GM12801 (cell line): ENCODE measurements around the gene NRXN3.

Experiments
- TF ChIP-seq, protein P1 (sequence below): IDR thresholded peaks from one replicate; pipeline ENCODE4 v1.5.1; 2011; ENCODE audit warnings: control low read depth; ENCODE audit not compliant: insufficient read length; ENCODE audit errors: extremely low read depth

NRXN3 gene

DNA sequence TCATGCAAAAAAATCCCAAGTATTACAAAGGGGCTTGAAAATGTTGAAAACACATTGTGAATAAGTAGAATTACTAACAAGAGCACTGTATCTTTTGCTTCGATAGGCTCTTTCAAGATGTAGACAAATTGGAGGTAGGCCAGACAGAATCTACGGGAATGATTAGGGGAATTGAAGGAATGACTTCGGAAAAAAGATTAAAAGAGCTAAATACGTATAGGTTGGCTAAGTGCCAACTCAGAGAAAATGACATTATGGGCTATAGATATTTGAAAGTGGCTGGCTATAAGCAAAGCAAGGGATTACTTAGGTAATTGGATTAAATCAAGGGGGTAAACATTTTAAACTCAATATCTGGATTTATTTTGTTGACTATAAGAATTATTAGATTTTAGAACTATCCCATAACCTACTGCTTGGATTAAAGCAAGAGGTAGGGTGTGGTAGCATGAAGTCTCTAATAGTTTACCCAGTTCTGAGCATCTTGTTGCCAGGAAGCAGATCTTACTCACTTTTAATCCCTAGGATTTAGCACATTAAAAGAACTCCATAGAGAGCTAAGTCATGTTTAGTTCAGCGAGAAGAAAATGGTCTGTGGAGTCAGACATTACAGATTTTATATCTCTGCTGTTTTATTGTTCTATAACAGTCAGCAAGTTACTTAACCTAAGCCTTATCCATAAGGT, 1551.4 kb downstream of the NRXN3 start:
- TF ChIP-seq, protein P1, sequence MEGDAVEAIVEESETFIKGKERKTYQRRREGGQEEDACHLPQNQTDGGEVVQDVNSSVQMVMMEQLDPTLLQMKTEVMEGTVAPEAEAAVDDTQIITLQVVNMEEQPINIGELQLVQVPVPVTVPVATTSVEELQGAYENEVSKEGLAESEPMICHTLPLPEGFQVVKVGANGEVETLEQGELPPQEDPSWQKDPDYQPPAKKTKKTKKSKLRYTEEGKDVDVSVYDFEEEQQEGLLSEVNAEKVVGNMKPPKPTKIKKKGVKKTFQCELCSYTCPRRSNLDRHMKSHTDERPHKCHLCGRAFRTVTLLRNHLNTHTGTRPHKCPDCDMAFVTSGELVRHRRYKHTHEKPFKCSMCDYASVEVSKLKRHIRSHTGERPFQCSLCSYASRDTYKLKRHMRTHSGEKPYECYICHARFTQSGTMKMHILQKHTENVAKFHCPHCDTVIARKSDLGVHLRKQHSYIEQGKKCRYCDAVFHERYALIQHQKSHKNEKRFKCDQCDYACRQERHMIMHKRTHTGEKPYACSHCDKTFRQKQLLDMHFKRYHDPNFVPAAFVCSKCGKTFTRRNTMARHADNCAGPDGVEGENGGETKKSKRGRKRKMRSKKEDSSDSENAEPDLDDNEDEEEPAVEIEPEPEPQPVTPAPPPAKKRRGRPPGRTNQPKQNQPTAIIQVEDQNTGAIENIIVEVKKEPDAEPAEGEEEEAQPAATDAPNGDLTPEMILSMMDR = no peak

DNA sequence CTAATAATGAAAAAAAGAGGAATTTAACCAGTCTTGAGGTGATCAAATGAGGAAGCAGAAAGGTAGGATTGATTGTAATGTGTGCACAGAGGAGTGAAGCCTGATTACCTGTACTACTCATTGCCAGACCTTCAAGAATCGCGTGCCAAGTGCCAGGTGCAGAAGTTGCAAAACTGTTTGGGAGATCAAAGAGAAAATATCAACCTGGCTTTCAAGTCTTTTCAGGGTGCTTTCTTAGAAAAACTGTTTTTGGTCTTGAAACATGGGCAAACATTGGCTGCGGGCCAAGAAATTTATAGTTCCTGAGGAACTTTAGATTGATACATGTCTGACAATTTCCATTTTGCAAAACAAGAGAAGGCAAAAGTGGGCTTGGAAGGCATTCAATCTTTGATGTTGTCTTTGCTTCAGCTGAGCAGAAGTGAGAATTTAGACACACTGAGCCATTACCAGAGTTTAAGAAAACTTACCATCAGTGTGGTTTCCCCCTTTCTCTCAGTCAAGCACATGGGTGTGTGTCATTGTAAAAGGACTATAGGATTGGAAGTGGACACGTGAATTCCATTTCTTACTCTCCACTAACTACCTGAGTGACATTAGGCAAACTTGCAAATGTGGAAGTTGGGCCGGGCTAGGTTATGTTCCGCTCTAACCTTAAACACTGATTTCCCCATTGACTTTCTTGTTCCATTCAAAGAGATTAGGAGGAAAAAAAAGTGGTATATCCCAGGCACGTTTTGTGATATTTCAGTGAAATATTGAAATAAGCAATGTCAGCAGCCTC, 1555.0 kb downstream of the NRXN3 start:
- TF ChIP-seq, protein P1 = no peak

DNA sequence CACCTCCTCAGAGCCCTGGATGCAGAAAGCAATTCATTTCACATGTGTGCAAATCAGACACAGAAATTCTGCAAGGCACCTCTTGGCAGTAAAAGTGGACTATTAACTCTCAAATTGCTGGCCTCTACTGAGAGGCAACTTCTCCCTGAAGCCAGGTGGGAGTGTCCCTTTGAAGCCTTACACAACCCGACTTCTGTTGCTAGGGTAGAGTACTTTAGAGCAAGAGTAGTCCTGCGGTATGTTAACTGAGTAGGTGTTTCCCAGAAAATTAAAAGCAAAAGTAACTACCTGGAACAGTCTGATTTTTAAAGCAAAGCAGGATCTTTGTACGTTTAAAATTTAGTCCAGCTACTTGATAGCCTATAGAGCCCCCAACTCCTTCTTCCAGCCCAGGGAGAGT, 1557.7 kb downstream of the NRXN3 start:
- TF ChIP-seq, protein P1 = no peak

DNA sequence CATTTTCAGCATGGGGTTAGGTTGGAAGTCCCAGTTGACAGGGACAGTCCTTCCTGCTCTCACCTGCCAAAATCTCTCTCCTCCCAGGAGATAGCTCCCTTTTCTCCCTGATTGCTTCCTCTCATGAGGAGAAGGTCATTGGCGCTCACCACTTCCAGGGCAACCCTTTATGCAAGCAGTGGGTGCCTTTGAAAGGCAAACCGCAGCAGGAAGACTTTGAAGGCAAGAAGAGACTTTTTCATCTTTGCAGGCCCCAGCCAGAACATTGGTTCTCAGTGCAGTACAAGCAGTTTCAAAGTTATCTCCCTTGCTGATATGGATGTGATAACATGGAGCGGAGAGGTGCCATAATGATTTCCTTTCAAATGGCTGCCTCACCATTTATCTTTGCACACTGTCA, 1558.2 kb downstream of the NRXN3 start:
- TF ChIP-seq, protein P1 = no peak

DNA sequence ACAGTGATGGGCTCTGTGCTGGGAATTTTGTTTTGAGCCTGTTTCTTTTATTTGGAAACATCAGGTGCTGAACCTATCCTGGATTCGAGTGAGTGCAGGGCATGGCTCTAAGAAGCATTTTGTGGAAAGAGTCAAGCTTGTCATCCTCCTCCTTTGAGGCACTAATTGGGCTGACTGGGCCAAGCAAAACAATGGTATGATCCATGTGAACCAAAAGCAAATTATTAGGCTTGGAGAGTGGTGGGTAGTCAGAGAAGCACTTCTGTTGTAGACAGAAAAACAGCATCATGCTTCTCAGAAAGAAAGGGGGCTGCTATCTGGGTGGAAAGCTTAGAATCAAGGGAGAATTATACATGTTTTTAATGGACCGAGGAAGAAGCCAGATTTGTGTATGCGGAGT, 1559.6 kb downstream of the NRXN3 start:
- TF ChIP-seq, protein P1 = no peak

DNA sequence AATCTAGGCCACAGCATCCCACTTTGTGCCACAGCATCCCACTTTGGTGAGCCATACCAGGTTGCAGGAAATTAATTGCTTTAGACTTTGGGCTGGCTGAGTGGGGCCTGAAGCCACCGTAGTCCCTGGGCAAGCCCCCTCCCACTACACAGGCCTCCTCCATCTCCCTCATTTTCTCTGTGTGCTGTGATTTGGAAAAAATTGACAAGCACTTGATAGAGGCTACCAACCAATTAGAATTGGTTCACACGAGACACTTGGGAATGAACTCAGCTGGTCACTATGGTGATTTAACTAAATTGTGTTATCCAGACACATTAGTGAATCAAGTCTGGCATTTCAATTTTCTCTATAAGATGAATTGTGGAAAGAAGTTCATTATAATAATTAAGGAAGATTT, 1560.0 kb downstream of the NRXN3 start:
- TF ChIP-seq, protein P1 = no peak

DNA sequence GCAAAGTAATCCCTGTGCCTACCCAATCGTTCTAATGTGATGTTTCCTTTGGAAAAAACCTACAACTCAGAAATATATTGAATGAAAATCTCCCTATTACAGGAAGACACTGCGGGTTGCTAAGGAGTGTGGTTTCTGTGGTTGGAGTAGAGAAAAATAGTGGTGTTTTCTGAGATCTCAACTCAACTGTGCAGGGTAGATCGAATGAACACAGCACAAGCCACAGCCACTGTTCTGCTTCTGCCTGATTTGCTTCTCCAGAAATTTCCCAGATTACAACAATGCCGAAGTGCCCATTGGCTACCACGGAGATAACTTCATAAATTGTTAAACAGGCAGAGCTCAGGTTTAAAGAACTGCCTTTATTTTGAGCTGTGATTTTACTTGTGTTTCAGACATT, 1560.8 kb downstream of the NRXN3 start:
- TF ChIP-seq, protein P1 = no peak
